ENCODE results near the gene FGF2.

DNA sequence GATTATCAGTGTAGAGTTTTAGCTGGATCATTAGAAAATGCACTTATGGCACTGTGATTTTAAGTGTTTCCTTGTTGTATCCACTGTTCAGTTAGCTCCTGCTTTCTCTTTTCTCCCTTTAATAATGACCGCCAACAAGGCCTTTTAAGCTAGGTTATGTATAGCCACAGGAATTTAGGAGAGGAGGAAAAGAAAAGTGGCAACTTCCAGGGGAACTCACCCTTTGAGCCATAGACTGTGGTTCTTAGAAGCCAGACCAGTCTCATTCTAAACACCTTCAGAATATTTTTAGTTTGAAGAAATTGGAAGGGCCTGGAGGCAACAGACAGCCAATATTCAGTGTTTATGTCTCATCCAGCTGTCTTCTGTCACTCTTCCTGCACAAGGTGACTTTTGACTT is 6.1 kb downstream of the FGF2 start:
- TF ChIP-seq, protein P1, sequence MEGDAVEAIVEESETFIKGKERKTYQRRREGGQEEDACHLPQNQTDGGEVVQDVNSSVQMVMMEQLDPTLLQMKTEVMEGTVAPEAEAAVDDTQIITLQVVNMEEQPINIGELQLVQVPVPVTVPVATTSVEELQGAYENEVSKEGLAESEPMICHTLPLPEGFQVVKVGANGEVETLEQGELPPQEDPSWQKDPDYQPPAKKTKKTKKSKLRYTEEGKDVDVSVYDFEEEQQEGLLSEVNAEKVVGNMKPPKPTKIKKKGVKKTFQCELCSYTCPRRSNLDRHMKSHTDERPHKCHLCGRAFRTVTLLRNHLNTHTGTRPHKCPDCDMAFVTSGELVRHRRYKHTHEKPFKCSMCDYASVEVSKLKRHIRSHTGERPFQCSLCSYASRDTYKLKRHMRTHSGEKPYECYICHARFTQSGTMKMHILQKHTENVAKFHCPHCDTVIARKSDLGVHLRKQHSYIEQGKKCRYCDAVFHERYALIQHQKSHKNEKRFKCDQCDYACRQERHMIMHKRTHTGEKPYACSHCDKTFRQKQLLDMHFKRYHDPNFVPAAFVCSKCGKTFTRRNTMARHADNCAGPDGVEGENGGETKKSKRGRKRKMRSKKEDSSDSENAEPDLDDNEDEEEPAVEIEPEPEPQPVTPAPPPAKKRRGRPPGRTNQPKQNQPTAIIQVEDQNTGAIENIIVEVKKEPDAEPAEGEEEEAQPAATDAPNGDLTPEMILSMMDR (IDR thresholded peaks at IDR 0.05; ENCODE audit: low read length): no peak
- TF ChIP-seq EZH2 (optimal IDR thresholded peaks at IDR 0.05; ENCODE audit: low read depth, low read length): no peak

All from MM.1S (cell line).